Gastroesophageal sphincter (tissue), 4 donors: ENCODE results near the gene AP1S2. TPM values are rescaled to one million over a fixed set of nuclear protein-coding genes. Genes with fewer than 3 reads are reported as not detected.

ENCODE experiments used
- ATAC-seq: fragments of 150-250 bp; one replicate; pipeline ENCODE4 v1.9.1; 2016; ENCODE audit warnings: mild to moderate bottlenecking, moderate library complexity
- H3K27ac ChIP-seq, 4 donors: fragments of 200-600 bp; sonication (generic) in 3 of 4; 1 replicate in 3 of 4; 2 replicates in 1 of 4; pipeline ENCODE4 v1.5.1; 2016 to 2019
- H3K27me3 ChIP-seq: fragments of 200-600 bp; sonication (generic); one replicate; pipeline ENCODE4 v1.5.1; 2019
- H3K36me3 ChIP-seq, 2 donors: fragments of 200-600 bp; sonication (generic); one replicate each; pipeline ENCODE4 v1.5.1; 2019; ENCODE audit warnings: control low read depth in 1 of 2
- H3K4me1 ChIP-seq, 3 donors: fragments of 200-600 bp; sonication (generic); 1 replicate in 2 of 3; 2 replicates in 1 of 3; pipeline ENCODE4 v1.5.1; 2016 to 2019; ENCODE audit warnings: control low read depth in 2 of 3
- H3K4me3 ChIP-seq, 2 donors: fragments of 200-600 bp; sonication (generic); one replicate each; pipeline ENCODE4 v1.5.1; 2019; ENCODE audit warnings: mild to moderate bottlenecking in 1 of 2, moderate library complexity in 1 of 2
- H3K9me3 ChIP-seq, 3 donors: fragments of 200-600 bp; sonication (generic); one replicate each; pipeline ENCODE4 v1.5.1; 2017 to 2019; ENCODE audit warnings: control low read depth in 2 of 3
- EP300 ChIP-seq: sonication (generic); formaldehyde crosslinking; IDR thresholded peaks from one replicate; pipeline ENCODE4 v1.6.1; 2017; ENCODE audit warnings: antibody characterized with exemption, mild to moderate bottlenecking
- POLR2A ChIP-seq, 2 donors: fragments of 450-650 bp; IDR thresholded peaks; one replicate each; pipeline ENCODE4 v1.6.1; 2017; ENCODE audit warnings: antibody characterized with exemption in 2 of 2, mild to moderate bottlenecking in 2 of 2, moderate library complexity in 1 of 2
- POLR2AphosphoS5 ChIP-seq: sonication (generic); formaldehyde crosslinking; IDR thresholded peaks from one replicate; pipeline ENCODE4 v1.6.1; 2017; ENCODE audit warnings: antibody characterized with exemption
- WGBS, 2 donors: methylation state at CpG; one replicate each; pipeline ENCODE4 v1.1.5; 2018; ENCODE audit warnings: low coverage in 1 of 2; 5-methylcytosine and 5-hydroxymethylcytosine counted together
- total RNA-seq, 4 donors: library from RNA; depleted of rRNA; stranded (reverse); fragments of >200 nt; gene quantifications; one replicate each; pipeline ENCODE4 v1.1.0, GENCODE V29; 2016
- TF ChIP-seq, protein P1 (sequence below), 4 experiments: fragments of 200-600 bp in 2 of 4; fragments of 450-650 bp in 2 of 4; sonication (generic) in 1 of 4; IDR thresholded peaks; one replicate each; pipeline ENCODE4 v1.5.1; 2017 to 2019; ENCODE audit warnings: antibody characterized with exemption in 4 of 4, mild to moderate bottlenecking in 2 of 4, moderate library complexity in 2 of 4

Gene AP1S2
- total RNA-seq, 4 donors from 2014 or later, result 98.7 to 300 (median 203) TPM

DNA sequence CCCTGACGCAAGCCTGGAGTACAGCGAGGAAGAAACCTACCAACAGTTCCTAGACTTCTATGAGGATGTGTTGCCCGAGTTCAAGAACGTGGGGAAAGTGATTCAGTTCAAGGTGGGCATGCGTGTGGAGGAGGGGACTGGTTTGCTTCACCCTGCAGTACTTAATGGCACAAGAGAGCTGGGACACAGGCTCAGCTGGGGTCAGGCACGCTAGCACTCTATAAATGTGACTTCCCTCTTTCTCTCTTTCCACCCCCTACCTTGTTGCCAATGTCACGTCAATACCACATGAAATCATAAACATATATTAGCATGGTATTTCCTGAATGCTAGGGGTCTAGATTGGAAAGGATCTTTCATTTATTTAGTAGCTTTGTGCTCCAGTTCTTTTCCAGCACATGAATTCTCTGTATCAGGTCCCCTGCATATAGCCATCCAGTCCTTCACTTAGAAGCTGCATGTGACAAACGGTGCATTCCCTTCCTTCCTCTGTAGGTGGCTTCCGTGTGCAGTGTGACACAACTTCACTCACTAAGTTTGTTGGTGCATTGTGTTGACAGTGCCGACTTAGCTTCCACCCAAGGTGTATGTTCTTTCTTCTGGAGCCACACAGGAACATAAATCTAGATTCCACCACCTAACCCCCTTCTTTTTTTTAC is 38.7 kb downstream of the AP1S2 start:
- no peaks in the 10 kb centered on the region for H3K9me3 ChIP-seq
- 79 to 82% methylated on average over 7 to 9 of the region's 10 CpGs for WGBS, 2 donors
- ATAC-seq, result no peak
- H3K4me3 ChIP-seq, result no peak overlapping the region
- TF ChIP-seq EP300 (no peak), POLR2A (IDR thresholded peaks at IDR 0.05) (no peak), POLR2AphosphoS5 (no peak)
- TF ChIP-seq, protein P1, sequence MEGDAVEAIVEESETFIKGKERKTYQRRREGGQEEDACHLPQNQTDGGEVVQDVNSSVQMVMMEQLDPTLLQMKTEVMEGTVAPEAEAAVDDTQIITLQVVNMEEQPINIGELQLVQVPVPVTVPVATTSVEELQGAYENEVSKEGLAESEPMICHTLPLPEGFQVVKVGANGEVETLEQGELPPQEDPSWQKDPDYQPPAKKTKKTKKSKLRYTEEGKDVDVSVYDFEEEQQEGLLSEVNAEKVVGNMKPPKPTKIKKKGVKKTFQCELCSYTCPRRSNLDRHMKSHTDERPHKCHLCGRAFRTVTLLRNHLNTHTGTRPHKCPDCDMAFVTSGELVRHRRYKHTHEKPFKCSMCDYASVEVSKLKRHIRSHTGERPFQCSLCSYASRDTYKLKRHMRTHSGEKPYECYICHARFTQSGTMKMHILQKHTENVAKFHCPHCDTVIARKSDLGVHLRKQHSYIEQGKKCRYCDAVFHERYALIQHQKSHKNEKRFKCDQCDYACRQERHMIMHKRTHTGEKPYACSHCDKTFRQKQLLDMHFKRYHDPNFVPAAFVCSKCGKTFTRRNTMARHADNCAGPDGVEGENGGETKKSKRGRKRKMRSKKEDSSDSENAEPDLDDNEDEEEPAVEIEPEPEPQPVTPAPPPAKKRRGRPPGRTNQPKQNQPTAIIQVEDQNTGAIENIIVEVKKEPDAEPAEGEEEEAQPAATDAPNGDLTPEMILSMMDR (IDR thresholded peaks at IDR 0.05), result peak in 1 of 4 experiments; percentile 21
- H3K27ac ChIP-seq, result no peak overlapping the region
- no peaks in the 10 kb centered on the region for H3K4me1 ChIP-seq
- H3K27me3 ChIP-seq, result no peaks in the 10 kb centered on the region
- peaks cover 0 to 77% of the 10 kb centered on the region in 2 donors for H3K36me3 ChIP-seq

DNA sequence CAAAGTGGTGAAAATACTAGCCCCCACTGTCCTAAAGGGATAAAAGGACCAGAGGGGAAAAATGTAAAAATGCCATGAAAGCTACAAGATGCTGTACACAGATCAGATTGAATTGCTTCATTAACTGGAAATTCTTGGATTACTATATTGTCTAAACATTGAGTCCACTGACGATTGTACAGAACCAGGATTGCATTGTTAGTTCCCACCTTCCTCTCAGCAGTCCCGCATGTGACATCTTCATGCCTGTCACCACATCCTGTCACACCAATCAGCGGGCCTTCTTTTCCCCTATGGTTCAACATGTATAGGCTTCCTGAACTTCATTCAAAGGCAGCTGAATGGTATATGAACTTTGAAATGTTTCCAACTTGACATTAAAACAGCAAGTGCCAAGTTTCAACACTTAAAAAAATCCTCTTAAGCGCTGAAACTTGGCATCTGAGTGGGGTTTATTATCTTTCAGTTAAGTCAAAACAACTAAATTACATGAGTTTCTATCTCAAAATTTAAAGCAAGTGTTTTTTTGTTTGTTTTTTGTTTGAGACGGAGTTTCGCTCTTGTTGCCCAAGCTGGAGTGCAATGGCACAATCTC is 39.7 kb downstream of the AP1S2 start:
- peaks cover 0 to 77% of the 10 kb centered on the region in 2 donors for H3K36me3 ChIP-seq
- H3K9me3 ChIP-seq, result no peaks in the 10 kb centered on the region
- no peak for TF ChIP-seq POLR2A (IDR thresholded peaks at IDR 0.05)
- no peak for TF ChIP-seq POLR2AphosphoS5
- TF ChIP-seq, protein P1 (IDR thresholded peaks at IDR 0.05), result no peak
- no peak for TF ChIP-seq EP300

DNA sequence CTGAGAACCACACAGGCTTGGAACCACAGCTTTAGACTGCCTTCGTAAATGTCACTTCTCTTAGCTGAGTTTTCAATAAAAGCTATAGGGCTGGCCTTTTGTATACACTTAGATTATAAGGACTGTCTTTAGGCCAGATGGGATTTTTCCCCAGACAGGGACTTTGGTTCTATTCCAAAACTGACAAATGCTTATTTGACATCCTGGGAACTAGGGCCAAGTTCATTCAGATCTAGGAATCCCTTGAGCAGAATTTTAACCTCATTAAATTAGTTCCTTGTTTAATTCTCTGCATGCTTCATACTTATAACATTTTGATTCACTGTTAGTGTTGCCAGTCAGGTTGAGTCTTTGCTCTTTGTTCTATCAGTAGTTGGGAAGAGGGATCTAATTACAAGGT is 41.2 kb downstream of the AP1S2 start:
- Histone ChIP-seq H3K9me3 (no peaks in the 10 kb centered on the region), H3K36me3 (peaks cover 0 to 81% of the 10 kb centered on the region in 2 donors), H3K27ac (no peak overlapping the region), H3K4me3 (no peak overlapping the region), H3K27me3 (no peaks in the 10 kb centered on the region), H3K4me1 (no peaks in the 10 kb centered on the region)
- TF ChIP-seq POLR2A (IDR thresholded peaks at IDR 0.05) (no peak), EP300 (no peak), POLR2AphosphoS5 (no peak)
- TF ChIP-seq, protein P1 (IDR thresholded peaks at IDR 0.05), result no peak
- 57 to 100% methylated on average over 1 of the region's 1 CpG for WGBS, 2 donors
- no peak for ATAC-seq

More for the DNA sequence above, 39.7 kb downstream of the AP1S2 start:
- ATAC-seq, result no peak
- Histone ChIP-seq H3K27me3 (no peaks in the 10 kb centered on the region), H3K4me3 (no peak overlapping the region), H3K4me1 (no peaks in the 10 kb centered on the region), H3K27ac (no peak overlapping the region)
- 83 to 95% methylated on average over 4 to 5 of the region's 6 CpGs for WGBS, 2 donors

DNA sequence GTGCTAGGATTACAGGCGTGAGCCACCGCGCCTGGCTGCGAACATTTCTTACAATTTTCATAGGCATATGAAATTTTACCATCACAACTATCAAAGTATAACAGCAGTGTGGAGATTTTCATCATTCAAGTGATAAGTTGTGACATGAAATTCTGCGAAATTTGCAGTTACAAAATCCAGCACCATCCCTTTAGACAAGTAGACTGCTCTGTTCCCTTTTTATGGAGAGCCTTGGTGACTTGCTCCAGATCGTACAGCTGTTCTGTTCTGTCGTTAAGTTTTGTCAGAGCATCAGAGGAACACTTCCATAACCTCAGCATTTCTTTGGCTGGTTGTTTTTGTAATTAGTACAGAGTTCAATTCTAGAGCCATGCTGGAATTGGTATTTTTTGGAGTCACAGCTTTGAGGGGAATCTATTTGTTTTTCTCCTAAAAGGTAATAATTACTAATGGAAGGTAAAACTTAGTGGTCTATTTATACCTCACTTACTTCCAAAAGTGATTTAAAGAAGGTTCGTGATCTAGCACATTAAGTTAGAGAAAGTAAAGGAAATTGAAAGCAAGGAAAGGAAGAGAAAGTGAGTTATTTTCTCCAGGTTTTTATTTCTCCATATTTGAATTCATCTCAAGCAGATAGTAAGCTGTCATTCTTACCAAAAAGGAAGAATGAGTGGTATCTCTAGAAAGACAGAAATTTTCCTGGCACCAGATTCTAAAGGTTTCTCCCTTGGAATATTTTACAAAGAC is 42.2 kb downstream of the AP1S2 start:
- ATAC-seq, result no peak
- Histone ChIP-seq H3K9me3 (no peaks in the 10 kb centered on the region), H3K27me3 (no peaks in the 10 kb centered on the region), H3K4me3 (no peak overlapping the region), H3K4me1 (no peaks in the 10 kb centered on the region), H3K27ac (no peak overlapping the region), H3K36me3 (peaks cover 0 to 86% of the 10 kb centered on the region in 2 donors)
- WGBS, 2 donors, result 53 to 90% methylated on average over 2 to 6 of the region's 8 CpGs
- no peak for TF ChIP-seq EP300
- TF ChIP-seq POLR2AphosphoS5, result no peak
- TF ChIP-seq, protein P1 (IDR thresholded peaks at IDR 0.05), result no peak
- no peak for TF ChIP-seq POLR2A (IDR thresholded peaks at IDR 0.05)
